ENCODE measurements around the gene STAMBPL1. TPM values are rescaled to one million over a fixed set of nuclear protein-coding genes. Genes with fewer than 3 reads are reported as not detected.
"Not testable (repeated sequence)": the region's sequence is repeated elsewhere in the genome, so short reads cannot be mapped to it uniquely, and the experiment has no call there.

The STAMBPL1 gene
- total RNA-seq, 1 donor from 2014 or later, result 1.5 TPM

DNA sequence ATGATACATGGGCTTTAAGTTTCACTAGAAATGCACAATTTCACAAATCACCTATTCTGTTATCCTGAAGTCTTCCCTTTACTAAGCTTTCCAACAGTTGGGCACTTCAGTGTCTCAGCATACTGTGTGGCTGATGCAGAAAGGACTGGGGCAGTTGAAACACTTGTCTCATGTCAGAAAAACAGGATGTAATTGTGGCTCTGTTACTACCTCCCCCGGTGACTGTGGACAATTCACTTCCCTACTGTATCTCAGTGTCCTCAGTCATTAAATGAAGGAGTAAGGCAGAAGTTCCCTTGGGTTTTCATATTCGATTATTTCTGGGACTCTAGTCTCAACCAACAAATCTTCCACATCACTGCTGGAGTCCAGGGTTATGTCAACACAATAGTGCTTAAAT, 46.3 kb upstream of the STAMBPL1 start:
- no peaks in the 10 kb centered on the region for H3K4me1 Mint-ChIP-seq (ENCODE audit: low read depth, unreplicated experiment)
- FAIRE-seq, result no peak
- no peaks in the 10 kb centered on the region for H3K9me3 Mint-ChIP-seq (ENCODE audit: unreplicated experiment)
- Histone ChIP-seq H3K9me3 (ENCODE audit: insufficient read depth, low read depth, low read length) (no peaks in the 10 kb centered on the region), H3K9ac (ENCODE audit: low read length) (no peak overlapping the region), H4K20me1 (ENCODE audit: insufficient read depth, low read length) (no peaks in the 10 kb centered on the region), H2AFZ (ENCODE audit: low read depth, low read length) (no peak overlapping the region), H3K4me1 (ENCODE audit: insufficient read depth, low read length) (no peaks in the 10 kb centered on the region), H3K79me2 (ENCODE audit: insufficient read depth, low read length) (no peaks in the 10 kb centered on the region), H3K27ac (ENCODE audit: low read depth, low read length) (no peak overlapping the region), H3K4me3 (ENCODE audit: insufficient read depth, low read depth, low read length) (no peak overlapping the region), H3K4me2 (ENCODE audit: low read length) (no peak overlapping the region), H3K36me3 (ENCODE audit: insufficient read depth, low read length) (no peaks in the 10 kb centered on the region), H3K27me3 (ENCODE audit: insufficient read depth, low read length) (no peaks in the 10 kb centered on the region)
- H3K27ac Mint-ChIP-seq (ENCODE audit: unreplicated experiment), result no peak overlapping the region
- DNase-seq (ENCODE audit: low read depth), result no peak
- H3K27me3 Mint-ChIP-seq (ENCODE audit: low read depth, unreplicated experiment), result peaks cover 2% of the 10 kb centered on the region
- no peaks in the 10 kb centered on the region for H3K36me3 Mint-ChIP-seq (ENCODE audit: low read depth, unreplicated experiment)
- H3K4me3 Mint-ChIP-seq (ENCODE audit: unreplicated experiment), result no peak overlapping the region
- TF ChIP-seq, protein P1, sequence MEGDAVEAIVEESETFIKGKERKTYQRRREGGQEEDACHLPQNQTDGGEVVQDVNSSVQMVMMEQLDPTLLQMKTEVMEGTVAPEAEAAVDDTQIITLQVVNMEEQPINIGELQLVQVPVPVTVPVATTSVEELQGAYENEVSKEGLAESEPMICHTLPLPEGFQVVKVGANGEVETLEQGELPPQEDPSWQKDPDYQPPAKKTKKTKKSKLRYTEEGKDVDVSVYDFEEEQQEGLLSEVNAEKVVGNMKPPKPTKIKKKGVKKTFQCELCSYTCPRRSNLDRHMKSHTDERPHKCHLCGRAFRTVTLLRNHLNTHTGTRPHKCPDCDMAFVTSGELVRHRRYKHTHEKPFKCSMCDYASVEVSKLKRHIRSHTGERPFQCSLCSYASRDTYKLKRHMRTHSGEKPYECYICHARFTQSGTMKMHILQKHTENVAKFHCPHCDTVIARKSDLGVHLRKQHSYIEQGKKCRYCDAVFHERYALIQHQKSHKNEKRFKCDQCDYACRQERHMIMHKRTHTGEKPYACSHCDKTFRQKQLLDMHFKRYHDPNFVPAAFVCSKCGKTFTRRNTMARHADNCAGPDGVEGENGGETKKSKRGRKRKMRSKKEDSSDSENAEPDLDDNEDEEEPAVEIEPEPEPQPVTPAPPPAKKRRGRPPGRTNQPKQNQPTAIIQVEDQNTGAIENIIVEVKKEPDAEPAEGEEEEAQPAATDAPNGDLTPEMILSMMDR (IDR thresholded peaks at IDR 0.05; ENCODE audit: insufficient read depth, low read depth, low read length), result no peak
- TF ChIP-seq EZH2 (IDR thresholded peaks at IDR 0.05; ENCODE audit: insufficient read depth, low read length), result no peak

GRCh38 chr10:88835096-88835909, 44.7 kb upstream of the STAMBPL1 start:
- no peaks in the 10 kb centered on the region for H3K36me3 ChIP-seq (ENCODE audit: insufficient read depth, low read length)
- no peaks in the 10 kb centered on the region for H3K27me3 ChIP-seq (ENCODE audit: insufficient read depth, low read length)
- Mint-ChIP-seq H3K9me3 (ENCODE audit: unreplicated experiment) (no peaks in the 10 kb centered on the region), H3K4me3 (ENCODE audit: unreplicated experiment) (no peak overlapping the region), H3K27me3 (ENCODE audit: low read depth, unreplicated experiment) (peaks cover 4% of the 10 kb centered on the region), H3K4me1 (ENCODE audit: low read depth, unreplicated experiment) (no peaks in the 10 kb centered on the region), H3K36me3 (ENCODE audit: low read depth, unreplicated experiment) (no peaks in the 10 kb centered on the region), H3K27ac (ENCODE audit: unreplicated experiment) (no peak overlapping the region)
- H3K4me2 ChIP-seq (ENCODE audit: low read length), result no peak overlapping the region
- H3K4me3 ChIP-seq (ENCODE audit: insufficient read depth, low read depth, low read length), result no peak overlapping the region
- no peak overlapping the region for H3K27ac ChIP-seq (ENCODE audit: low read depth, low read length)
- no peaks in the 10 kb centered on the region for H3K9me3 ChIP-seq (ENCODE audit: insufficient read depth, low read depth, low read length)
- no peak overlapping the region for H3K9ac ChIP-seq (ENCODE audit: low read length)
- no peaks in the 10 kb centered on the region for H3K4me1 ChIP-seq (ENCODE audit: insufficient read depth, low read length)
- no peak overlapping the region for H2AFZ ChIP-seq (ENCODE audit: low read depth, low read length)
- DNase-seq (ENCODE audit: low read depth) (peak; percentile 67), FAIRE-seq (peak; percentile 80)
- TF ChIP-seq EZH2 (IDR thresholded peaks at IDR 0.05; ENCODE audit: insufficient read depth, low read length), result no peak
- TF ChIP-seq, protein P1 (IDR thresholded peaks at IDR 0.05; ENCODE audit: insufficient read depth, low read depth, low read length), result peak; percentile 94
- H3K79me2 ChIP-seq (ENCODE audit: insufficient read depth, low read length), result no peaks in the 10 kb centered on the region
- no peaks in the 10 kb centered on the region for H4K20me1 ChIP-seq (ENCODE audit: insufficient read depth, low read length)

DNA sequence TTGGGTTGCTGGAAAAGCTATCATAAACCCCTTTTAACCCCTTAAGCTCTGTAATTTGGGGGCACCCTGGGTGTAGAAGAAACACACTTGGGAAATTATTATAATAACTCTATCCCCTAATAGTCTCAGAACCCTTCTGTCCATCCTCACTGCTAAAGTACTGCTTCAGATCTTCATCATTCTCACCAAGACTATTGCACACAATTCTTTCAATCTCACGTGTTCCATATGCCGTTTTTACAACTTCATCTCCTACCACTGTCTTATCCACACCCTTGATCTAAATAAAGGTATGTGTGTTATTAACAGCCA, 44.2 kb upstream of the STAMBPL1 start:
- Mint-ChIP-seq H3K9me3 (ENCODE audit: unreplicated experiment) (no peaks in the 10 kb centered on the region), H3K4me1 (ENCODE audit: low read depth, unreplicated experiment) (no peaks in the 10 kb centered on the region), H3K4me3 (ENCODE audit: unreplicated experiment) (no peak overlapping the region), H3K27me3 (ENCODE audit: low read depth, unreplicated experiment) (peaks cover 6% of the 10 kb centered on the region), H3K36me3 (ENCODE audit: low read depth, unreplicated experiment) (no peaks in the 10 kb centered on the region), H3K27ac (ENCODE audit: unreplicated experiment) (no peak overlapping the region)
- Histone ChIP-seq H3K27ac (ENCODE audit: low read depth, low read length) (no peak overlapping the region), H3K9ac (ENCODE audit: low read length) (no peak overlapping the region), H3K79me2 (ENCODE audit: insufficient read depth, low read length) (no peaks in the 10 kb centered on the region), H3K4me1 (ENCODE audit: insufficient read depth, low read length) (no peaks in the 10 kb centered on the region), H2AFZ (ENCODE audit: low read depth, low read length) (no peak overlapping the region), H3K4me2 (ENCODE audit: low read length) (no peak overlapping the region), H3K36me3 (ENCODE audit: insufficient read depth, low read length) (no peaks in the 10 kb centered on the region), H3K9me3 (ENCODE audit: insufficient read depth, low read depth, low read length) (no peaks in the 10 kb centered on the region), H3K4me3 (ENCODE audit: insufficient read depth, low read depth, low read length) (no peak overlapping the region), H3K27me3 (ENCODE audit: insufficient read depth, low read length) (no peaks in the 10 kb centered on the region), H4K20me1 (ENCODE audit: insufficient read depth, low read length) (no peaks in the 10 kb centered on the region)
- FAIRE-seq, result no peak
- no peak for TF ChIP-seq EZH2 (IDR thresholded peaks at IDR 0.05; ENCODE audit: insufficient read depth, low read length)
- TF ChIP-seq, protein P1 (IDR thresholded peaks at IDR 0.05; ENCODE audit: insufficient read depth, low read depth, low read length), result no peak
- DNase-seq (ENCODE audit: low read depth), result no peak

- not testable (repeated sequence) for H3K27ac Mint-ChIP-seq (ENCODE audit: unreplicated experiment); H3K9me3 ChIP-seq (ENCODE audit: insufficient read depth, low read depth, low read length); H3K79me2 ChIP-seq (ENCODE audit: insufficient read depth, low read length); H4K20me1 ChIP-seq (ENCODE audit: insufficient read depth, low read length); H3K4me2 ChIP-seq (ENCODE audit: low read length); H3K9ac ChIP-seq (ENCODE audit: low read length); H3K9me3 Mint-ChIP-seq (ENCODE audit: unreplicated experiment); H3K27ac ChIP-seq (ENCODE audit: low read depth, low read length); H3K27me3 Mint-ChIP-seq (ENCODE audit: low read depth, unreplicated experiment); H3K4me1 ChIP-seq (ENCODE audit: insufficient read depth, low read length); H3K36me3 Mint-ChIP-seq (ENCODE audit: low read depth, unreplicated experiment); H3K4me3 Mint-ChIP-seq (ENCODE audit: unreplicated experiment); FAIRE-seq; H3K4me3 ChIP-seq (ENCODE audit: insufficient read depth, low read depth, low read length); H3K4me1 Mint-ChIP-seq (ENCODE audit: low read depth, unreplicated experiment); DNase-seq (ENCODE audit: low read depth); H3K36me3 ChIP-seq (ENCODE audit: insufficient read depth, low read length); H3K27me3 ChIP-seq (ENCODE audit: insufficient read depth, low read length); H2AFZ ChIP-seq (ENCODE audit: low read depth, low read length)
These were observed 42.4 kb upstream of the STAMBPL1 start for GRCh38 chr10:88837632-88838031.

Data from astrocyte (in vitro differentiated cells and primary cell).